ENCODE results near the gene STX3. TPM values are rescaled to one million over a fixed set of nuclear protein-coding genes. Genes with fewer than 3 reads are reported as not detected.
"Not testable (repeated sequence)": the region's sequence is repeated elsewhere in the genome, so short reads cannot be mapped to it uniquely, and the experiment has no call there.

Gene STX3
- total RNA-seq, 1 donor from 2014 or later, result 9.2 TPM

DNA sequence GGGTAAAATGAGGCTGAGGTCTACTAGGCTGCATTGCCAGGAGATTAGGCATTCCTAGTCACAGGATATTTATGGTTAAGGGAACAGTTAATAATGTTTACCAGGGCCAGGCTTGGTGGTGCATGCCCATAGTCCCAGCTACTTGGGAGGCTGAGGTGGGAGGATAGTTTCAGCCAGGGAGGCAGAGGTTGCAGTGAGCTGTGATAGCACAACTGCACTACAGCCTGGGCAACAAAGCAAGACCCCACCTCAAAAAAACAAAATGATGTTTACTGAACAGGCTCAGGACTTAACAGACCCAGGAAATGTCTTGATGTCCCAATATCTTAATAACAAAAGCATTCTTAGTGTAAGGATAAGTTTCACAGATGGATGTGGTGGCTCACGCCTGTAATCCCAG is 58.2 kb downstream of the STX3 start:
- intact Hi-C loops (cut with DNase I), result no loop called here

DNA sequence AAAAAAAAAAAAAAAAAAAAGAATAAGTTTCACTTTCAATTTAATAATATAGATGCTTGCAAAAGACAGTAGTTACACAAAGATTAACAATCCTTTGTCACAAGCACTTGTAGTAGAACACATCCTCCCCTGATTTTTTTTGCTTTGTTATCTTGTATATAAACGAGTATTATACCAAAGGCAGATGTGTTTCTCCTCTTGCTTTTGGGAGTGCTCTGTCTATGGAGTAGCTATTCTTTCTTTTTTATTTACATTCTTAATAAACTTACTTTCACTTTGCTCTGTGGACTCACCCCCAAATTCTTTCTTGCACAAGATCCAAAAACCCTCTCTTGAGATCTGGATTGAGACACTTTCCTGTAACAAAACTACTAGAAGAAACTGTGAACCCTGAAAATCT is 58.8 kb downstream of the STX3 start:
- intact Hi-C loops (cut with DNase I), result no loop called here
- no peak for ATAC-seq (ENCODE audit: poor library complexity)
- DNase-seq, result no peak

More for the DNA sequence above, 58.2 kb downstream of the STX3 start:
- DNase-seq, result no peak
- no peak for ATAC-seq (ENCODE audit: poor library complexity)

DNA sequence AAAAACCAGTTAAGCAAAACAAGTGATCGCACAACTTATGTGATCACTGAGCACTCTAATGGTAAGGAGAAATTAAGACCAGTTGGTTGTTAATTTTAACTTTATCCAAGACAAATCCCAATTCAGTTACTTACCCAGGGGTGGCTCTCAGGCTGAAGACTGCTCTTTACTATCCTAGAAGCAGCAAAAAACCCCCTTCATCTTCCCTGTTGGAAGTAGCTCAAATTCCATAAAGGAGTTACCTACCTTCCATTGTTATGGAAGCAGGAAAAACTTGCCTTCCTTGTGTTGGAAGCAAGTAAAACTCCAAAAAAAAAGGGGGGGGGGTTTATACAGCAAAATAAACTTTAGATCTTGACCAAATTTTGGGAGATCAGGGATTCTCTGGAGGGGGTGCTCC is 60.6 kb downstream of the STX3 start:
- ATAC-seq (ENCODE audit: poor library complexity), result no peak
- intact Hi-C loops (cut with DNase I), result no loop called here
- no peak for DNase-seq

DNA sequence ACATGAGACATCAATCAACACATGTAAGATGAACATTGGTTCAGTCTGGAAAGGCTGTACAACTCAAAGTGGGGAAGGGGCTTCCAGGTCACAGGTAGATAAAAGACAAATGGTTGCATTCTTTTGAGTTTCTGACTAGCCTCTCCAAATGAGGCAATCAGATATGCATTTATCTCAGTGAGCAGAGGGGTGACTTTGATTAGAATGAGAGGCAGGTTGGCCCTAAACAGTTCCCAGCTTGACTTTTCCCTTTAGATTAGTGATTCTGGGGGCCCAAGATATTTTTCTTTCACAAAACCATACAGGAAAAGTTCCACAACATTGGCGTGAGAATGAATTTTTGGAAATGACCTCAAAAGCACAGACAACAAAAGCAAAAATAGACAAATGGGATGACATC is 61.3 kb downstream of the STX3 start:
- not testable (repeated sequence) for ATAC-seq (ENCODE audit: poor library complexity)

DNA sequence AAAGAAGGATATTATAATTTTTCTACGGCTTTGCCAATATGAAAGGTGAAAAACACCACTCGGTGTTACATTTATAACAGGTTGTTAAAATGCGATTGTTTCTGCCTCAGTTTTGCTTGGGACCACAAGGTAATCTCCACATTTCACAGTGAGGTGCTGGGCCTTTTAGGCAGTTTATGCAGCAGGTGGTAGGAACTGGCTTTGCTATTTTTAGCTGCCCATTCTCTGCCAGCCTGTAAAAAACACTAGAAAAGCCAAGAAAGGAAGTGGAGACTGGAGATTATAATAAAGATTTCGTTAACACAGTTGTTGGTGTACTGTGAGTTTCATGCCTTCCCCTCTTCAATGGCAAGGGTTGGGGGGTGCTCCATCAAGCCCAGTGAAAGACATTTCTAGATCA is 63.4 kb downstream of the STX3 start:
- intact Hi-C loops (cut with DNase I), result no loop called here
- ATAC-seq (ENCODE audit: poor library complexity) (no peak), DNase-seq (no peak)

More for the DNA sequence above, 61.3 kb downstream of the STX3 start:
- intact Hi-C loops (cut with DNase I); DNase-seq: not testable (repeated sequence)

DNA sequence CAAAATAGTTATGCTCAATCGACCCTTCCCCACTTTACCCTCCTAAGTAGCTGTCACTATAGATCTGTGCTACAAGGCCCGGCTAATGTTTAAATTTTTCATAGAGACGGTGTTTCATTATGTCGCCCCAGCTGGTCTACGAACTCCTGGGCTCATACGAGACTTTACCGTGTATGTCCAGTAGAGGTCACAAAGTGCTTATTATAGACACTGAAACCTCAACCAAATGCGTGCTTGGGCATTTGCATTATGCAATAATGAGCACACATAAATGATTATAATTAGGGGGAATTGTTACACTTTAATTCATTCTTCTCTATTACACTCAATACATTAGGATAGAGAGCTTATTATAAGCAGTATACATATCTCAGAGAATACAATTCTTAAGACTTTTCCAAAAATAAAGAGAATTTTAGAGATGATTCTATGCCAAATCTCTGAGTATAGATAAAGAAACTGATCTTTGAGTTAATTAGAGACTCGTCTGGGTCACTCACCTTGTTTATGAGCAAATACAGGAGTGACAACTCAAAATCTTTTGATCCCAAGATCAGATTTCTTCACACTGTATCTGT is 67.9 kb downstream of the STX3 start:
- ATAC-seq (ENCODE audit: poor library complexity), result peak; percentile 82
- no peak for DNase-seq
- intact Hi-C loops (cut with DNase I), result loop anchor here (10.0 kb wide), 2 partner anchors 302 to 372 kb away; no protein-coding TSS in a partner anchor

DNA sequence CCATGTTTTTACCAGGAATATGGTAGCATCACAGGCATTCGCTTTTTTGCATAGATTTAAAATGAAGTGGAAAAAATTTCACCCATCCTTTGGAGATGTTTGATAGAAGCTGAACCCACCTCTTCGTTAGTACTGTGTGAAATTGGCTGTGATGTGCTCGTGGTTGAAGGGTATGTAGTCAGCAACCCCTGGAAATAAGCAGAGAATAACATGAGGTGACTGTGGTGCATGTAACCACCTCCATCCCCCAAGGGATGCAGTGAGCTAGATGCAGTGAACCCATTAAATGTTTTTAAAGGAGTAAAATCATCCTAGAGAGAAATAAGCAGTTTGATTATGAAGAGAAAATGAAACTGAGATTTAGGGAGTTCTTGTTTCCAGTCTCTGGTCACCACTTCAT is 74.2 kb downstream of the STX3 start:
- DNase-seq (no peak), ATAC-seq (ENCODE audit: poor library complexity) (no peak)
- intact Hi-C loops (cut with DNase I), result loop anchor here (10.0 kb wide), 2 partner anchors 295 to 365 kb away; no protein-coding TSS in a partner anchor

DNA sequence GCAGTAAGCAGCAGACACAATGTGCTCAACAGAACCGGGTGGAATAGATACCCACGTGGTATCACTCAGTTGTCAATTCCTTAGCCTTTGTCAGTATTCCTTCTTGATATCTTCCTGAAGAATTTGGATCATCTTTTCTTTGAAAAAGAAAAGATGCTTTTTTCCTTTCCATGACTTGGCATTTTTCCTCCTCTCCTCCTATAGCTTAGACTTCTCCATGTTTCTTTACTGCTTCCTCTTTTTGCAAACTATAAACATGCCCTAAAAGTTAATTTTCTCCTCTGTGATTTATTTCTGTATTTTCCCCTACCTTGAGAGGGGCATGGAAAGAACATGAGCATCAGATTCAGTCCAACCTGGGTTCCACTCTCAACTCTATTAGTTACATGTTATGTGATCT is 78.4 kb downstream of the STX3 start:
- DNase-seq (no peak), ATAC-seq (ENCODE audit: poor library complexity) (no peak)
- intact Hi-C loops (cut with DNase I), result no loop called here

DNA sequence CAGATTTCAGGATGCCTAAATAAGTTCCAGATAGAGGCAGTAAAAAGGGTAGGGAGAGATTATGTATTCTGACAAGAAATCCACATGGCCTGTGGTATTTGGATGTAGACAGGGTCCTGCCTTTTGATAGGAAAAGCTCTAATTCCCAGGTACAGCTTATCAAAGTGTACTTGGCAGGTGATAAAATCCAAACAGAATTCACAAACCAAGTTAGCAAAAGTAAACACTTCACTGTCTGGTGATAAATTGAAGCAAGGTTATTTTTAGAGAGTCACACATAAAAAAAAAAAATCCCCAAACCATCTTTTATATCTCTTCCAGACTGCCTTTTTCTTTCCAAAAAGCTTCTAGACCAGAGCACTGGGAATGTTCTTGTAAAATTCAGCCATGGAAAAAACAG is 84.4 kb downstream of the STX3 start:
- intact Hi-C loops (cut with DNase I), result no loop called here
- no peak for ATAC-seq (ENCODE audit: poor library complexity)
- DNase-seq, result no peak

DNA sequence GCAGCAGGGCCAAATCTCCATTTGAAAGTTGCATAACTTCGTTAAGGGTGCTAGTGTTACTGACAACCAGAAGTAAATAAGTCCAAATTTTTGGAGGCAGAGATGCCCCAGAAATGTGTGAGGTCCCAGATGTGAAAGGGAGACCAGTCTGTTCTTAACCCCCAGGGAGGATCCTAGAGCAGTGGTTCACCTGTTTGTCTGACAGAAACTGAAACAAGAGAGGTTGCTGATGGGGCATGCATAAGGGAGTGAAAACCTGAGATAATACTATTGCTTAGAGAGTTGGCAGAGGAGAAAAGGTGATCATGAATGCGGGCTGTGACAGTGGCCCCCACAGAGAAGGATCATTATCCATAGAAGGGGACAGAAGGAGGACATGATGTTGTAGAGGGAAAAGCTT is 86.3 kb downstream of the STX3 start:
- intact Hi-C loops (cut with DNase I), result no loop called here
- ATAC-seq (ENCODE audit: poor library complexity) (no peak), DNase-seq (no peak)

DNA sequence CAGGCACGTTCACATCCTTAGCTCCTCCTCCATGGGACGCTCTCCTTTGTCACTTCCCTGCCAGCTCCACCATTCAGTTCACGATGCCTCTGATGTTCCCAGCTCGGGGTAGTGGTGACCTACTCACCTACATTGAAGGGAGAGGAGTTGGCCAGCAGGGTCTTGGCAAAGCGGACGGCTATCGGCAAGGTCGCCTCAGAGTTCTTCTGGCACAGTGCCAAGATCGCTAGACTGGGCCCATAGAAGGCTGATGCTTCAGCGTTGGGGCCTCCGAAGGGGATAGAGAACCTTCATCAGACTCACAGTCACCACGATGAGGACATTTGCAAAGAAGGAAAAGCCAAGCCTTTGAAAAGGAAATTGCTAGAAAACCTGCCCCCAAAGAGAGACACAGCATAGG is 87.1 kb downstream of the STX3 start:
- intact Hi-C loops (cut with DNase I), result no loop called here
- no peak for ATAC-seq (ENCODE audit: poor library complexity)
- no peak for DNase-seq

DNA sequence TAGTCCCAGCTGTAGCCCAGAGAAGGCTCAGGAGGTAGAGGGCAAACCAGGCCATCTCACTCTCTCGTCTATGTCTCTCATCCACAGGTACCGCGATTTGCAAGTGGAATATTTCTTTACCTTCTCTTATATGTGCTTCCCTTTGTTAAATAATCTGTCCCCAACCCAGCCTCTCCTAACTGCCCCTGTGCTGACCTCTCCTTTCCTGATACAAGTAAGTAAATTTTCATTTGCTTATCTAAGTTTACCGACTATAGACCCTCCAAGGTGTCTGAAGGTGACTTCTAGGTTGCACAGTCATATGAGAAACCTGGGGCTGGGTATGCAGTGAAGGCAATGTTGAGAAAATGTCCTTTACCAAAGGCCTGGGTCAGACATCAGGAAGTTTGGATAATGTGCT is 90.2 kb downstream of the STX3 start, which contains the start of gene CBLIF:
TSS of gene CBLIF (minus strand) at position 101 of the 400 bp plus-strand sequence. CDS start at position 55, 46 bp downstream.
- DNase-seq, result no peak
- intact Hi-C loops (cut with DNase I), result no loop called here
- no peak for ATAC-seq (ENCODE audit: poor library complexity)

DNA sequence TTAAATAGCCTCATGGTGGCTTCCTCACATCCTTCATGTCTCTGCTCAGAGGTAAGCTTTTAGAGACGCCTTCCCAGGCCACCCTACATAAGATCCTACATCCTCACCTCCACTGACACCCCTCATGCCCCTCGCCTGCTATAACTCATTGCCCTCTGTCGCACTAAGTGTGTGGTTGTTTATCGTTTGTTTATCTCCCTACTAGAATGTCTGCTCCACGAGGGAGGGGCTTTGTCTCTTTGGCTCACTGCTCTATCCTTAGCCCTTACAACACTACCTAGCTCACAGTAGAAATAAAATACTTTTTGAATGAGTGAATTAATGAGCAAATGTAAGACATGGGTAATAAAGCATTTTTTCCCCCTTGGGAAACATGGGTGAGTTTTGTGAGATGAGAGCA is 91.4 kb downstream of the STX3 start:
- no peak for ATAC-seq (ENCODE audit: poor library complexity)
- intact Hi-C loops (cut with DNase I), result no loop called here
- no peak for DNase-seq

DNA sequence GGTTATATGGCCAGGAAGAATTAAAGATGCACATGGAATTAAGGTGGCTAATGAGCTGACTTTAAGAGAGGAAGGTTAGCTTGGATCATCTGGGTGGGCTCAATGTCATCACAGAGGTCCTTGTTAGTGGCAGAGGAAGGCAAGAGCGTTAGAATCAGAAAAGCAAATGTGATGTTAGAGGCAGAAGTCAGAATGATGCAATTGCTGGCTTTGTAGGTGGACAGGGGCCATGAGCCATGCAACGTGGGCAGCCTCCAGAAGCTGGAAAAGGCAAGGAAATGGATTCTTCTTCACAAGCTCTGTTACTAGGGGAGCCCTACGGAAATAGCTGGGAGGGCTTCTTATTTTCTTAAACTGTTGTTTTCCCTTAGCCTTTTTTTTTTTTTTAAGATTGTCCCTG is 92.5 kb downstream of the STX3 start:
- DNase-seq (no peak), ATAC-seq (ENCODE audit: poor library complexity) (no peak)
- intact Hi-C loops (cut with DNase I), result no loop called here

DNA sequence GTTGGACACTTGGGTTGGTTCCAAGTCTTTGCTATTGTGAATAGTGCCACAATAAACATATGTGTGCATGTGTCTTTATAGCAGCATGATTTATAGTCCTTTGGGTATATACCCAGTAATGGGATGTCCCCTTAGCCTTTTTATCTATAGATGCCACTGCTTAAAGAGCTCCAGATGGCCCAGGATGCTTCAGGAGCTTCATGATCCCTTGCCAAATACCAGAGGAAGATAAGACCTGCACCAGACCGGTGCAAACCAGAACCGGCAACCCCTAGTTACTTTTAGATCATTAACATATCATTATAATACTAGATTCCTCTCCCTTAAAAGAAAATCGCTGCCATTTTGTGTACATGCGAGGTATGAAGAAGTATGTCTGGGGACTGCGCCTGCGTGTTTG is 93.3 kb downstream of the STX3 start:
- intact Hi-C loops (cut with DNase I); DNase-seq; ATAC-seq (ENCODE audit: poor library complexity): not testable (repeated sequence)

DNA sequence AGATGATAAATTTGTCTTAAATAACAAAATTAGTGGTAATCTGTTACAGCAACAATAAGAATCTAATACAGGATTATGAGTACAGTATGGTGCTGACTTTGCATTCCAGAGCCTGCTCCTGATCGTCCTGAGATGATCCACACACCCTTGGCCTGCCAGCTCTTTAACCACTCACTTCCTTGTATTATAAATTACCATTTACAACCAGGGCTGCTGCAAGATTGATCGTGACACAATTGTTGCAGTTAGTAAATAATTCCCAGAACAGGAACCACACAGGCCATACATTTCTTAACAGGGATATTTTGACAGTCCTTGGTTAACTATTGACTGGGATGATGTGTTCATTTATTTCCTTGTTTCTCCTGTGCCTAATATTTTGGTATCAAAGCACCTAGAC is 94.0 kb downstream of the STX3 start:
- ATAC-seq (ENCODE audit: poor library complexity) (no peak), DNase-seq (no peak)
- intact Hi-C loops (cut with DNase I), result no loop called here

DNA sequence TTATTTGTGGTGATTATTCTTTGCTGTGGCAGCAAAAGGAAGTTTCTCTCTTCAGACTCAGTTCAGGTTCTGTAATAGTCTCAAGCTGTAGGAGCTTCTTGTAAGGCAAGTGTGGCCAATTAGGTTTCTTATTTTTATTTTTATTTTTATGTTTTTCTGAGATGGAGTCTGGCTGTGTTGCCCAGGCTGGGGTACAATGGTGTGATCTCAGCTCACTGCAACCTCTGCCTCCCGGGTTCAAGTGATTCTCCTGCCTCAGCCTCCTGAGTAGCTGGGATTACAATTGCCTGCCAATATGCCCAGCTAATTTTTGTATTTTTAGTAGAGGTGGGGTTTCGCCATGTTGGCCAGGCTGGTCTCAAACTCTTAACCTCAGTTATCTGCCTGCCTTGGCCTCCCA is 94.4 kb downstream of the STX3 start:
- DNase-seq; intact Hi-C loops (cut with DNase I); ATAC-seq (ENCODE audit: poor library complexity): not testable (repeated sequence)

DNA sequence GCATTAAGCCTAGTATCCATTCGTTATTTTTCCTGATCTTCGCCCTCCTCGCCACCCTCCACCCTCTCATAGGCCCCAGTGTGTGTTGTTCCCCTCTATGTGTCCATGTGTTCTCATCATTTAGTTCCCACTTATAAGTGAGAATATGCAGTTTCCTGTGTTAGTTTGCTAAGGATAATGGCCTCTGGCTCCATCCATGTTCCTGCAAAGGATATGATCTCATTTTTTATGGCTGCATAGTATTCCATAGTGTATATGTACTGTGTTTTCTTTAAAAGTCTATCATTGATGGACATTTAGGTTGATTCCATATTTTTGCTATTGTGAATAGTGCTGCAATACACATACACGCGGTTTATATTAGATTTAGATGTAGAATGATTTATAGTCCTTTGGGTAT is 96.2 kb downstream of the STX3 start:
- intact Hi-C loops (cut with DNase I); ATAC-seq (ENCODE audit: poor library complexity); DNase-seq: not testable (repeated sequence)

DNA sequence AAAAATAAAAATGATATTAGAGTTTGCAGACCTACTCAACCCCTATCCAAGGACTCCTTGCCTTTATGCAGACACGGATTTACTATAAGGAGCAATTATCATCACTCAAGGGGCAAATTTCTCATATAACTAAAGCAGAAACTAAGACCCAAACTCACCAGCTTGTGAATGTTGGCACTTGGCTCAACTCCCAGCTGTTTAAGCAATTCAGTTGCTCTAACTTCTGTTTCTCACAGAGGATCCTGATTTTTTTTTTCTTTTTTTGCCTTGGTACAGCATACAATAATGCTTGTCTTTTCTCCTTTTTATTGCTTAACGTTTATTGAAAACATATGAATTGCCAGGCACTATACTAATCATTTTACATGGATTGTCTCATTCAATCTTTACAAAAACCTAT is 99.7 kb downstream of the STX3 start:
- intact Hi-C loops (cut with DNase I), result no loop called here
- ATAC-seq (ENCODE audit: poor library complexity) (no peak), DNase-seq (no peak)
